Subcutaneous adipose tissue (tissue), 4 donors: ENCODE results near the gene RGL1. TPM values are rescaled to one million over a fixed set of nuclear protein-coding genes. Genes with fewer than 3 reads are reported as not detected.

Experiments
- total RNA-seq, 4 donors: library from RNA; depleted of rRNA; stranded (reverse); fragments of >200 nt; gene quantifications; one replicate each; pipeline ENCODE4 v1.1.0, GENCODE V29; 2016
- TF ChIP-seq, protein P1 (sequence below): fragments of 450-650 bp; IDR thresholded peaks from one replicate; pipeline ENCODE4 v1.5.1; 2016; ENCODE audit warnings: low read depth, mild to moderate bottlenecking, control low read depth, antibody characterized with exemption, moderate library complexity

The RGL1 gene
- total RNA-seq, 4 donors from 2014 or later = 41.8 to 81.8 (median 59.0) TPM

GRCh38 chr1:183957216-183957830 lies 152.4 kb downstream of the RGL1 start:
- TF ChIP-seq, protein P1, sequence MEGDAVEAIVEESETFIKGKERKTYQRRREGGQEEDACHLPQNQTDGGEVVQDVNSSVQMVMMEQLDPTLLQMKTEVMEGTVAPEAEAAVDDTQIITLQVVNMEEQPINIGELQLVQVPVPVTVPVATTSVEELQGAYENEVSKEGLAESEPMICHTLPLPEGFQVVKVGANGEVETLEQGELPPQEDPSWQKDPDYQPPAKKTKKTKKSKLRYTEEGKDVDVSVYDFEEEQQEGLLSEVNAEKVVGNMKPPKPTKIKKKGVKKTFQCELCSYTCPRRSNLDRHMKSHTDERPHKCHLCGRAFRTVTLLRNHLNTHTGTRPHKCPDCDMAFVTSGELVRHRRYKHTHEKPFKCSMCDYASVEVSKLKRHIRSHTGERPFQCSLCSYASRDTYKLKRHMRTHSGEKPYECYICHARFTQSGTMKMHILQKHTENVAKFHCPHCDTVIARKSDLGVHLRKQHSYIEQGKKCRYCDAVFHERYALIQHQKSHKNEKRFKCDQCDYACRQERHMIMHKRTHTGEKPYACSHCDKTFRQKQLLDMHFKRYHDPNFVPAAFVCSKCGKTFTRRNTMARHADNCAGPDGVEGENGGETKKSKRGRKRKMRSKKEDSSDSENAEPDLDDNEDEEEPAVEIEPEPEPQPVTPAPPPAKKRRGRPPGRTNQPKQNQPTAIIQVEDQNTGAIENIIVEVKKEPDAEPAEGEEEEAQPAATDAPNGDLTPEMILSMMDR = no peak

DNA sequence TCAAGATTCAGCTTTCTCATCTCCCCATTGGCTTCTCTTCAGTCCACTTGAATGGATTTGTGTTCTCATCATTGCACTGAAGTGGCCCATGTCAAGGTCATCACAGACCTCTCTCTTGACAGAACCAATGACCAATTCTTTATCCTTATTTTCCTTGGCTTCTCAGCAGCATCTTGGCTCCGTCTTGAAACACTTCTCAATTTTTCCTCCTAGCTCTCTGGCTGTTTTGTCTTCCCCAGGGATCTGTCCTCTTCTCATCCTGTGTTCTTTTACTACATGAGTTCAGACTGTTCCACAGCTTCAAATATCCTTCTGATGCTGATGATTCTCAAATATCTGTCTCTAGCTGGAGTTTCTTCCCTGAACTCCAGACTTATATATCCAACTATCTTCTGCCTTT lies 154.0 kb downstream of the RGL1 start:
- TF ChIP-seq, protein P1 = no peak

DNA sequence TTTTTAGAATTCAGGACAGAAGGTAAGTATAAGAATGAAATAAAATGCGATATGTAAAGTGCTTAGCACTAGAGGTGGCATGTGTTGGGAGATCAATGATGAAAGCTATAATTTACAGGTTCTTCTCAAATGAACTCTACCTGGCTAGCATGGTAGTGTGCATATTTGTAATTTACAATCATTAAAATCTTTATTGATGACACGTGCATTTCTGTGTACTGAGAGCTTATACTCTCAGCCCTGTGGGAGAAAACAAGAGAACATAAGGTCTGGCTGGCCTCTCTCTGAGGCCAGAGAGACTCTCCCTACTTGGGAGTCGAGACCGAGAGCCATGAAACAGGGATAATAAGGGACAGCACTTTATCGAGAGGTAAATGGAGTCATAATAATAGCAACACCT lies 156.2 kb downstream of the RGL1 start:
- TF ChIP-seq, protein P1 = no peak

GRCh38 chr1:183962903-183963302 lies 158.0 kb downstream of the RGL1 start:
- TF ChIP-seq, protein P1 = no peak

DNA sequence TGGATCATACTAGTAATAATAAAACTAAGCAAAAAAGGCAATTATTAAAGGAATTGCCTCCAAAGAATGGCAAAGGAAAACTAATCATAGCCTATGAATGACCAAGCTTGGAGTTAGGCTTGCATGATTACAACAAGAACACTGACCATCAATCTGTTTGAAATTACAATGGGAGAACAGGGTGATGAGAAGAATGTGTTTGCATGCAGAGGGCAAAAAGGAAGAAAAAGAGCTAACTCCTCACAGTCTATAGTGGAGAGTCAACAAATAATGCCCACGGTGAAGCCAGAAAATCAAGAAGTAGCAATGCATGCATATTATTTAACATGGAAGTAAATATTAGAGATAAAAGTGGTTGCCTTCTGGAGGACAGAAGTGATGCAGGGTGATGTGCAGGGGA lies 160.8 kb downstream of the RGL1 start:
- TF ChIP-seq, protein P1 = no peak

DNA sequence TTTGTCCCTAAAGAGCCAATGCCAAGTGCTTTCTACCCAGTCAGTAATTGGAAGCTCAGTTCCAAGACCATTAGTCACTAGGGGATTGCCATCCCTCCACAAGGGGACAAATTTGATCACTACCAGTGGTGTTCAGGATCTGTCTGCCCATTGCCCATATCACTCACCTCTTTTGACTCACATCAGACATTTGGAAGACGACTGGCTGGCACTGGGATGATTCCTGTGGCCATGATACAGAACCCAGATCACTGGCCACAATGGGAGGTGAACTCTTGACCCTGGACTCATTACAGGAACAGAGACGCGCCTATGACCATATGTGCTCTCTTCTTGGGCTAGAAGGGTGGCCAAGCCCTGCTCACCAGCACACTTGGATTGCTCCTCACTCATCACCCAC lies 161.6 kb downstream of the RGL1 start:
- TF ChIP-seq, protein P1 = no peak

DNA sequence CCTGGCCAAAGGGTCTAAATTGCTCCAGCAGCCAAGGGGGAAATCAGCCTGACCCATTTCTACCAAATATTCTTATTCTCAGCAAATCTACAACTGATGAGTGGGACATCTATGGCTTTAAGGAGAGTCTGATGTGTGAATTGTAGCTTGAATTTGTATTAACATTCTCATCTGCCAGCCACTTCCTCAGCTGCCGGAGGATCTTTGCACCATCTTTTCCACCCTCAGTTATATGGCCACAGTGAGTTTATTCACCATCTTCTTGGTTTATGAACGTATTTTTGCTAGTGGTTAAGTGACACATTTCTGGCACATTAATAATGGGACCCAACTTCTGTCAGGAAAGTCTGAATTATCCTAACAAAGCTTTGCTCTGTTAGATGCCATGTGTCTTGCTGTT lies 163.0 kb downstream of the RGL1 start:
- TF ChIP-seq, protein P1 = no peak
